Activated B cell treated with CpG ODN at 0.5 μM for 24 hours (primary cell): ENCODE results near the gene PTRHD1. TPM values are rescaled to one million over a fixed set of nuclear protein-coding genes. Genes with fewer than 3 reads are reported as not detected.
A peak's percentile ranks its signal among the peaks of the same experiment; 100 is the strongest.

Source experiments
- ATAC-seq: fragments of 200-7000 bp; cut with Tn5 transposase; one replicate; pipeline ENCODE4 v1.10.0; 2021; ENCODE audit warnings: low read depth, mild to moderate bottlenecking, moderate library complexity
- CTCF ChIA-PET: fragments of 350-600 bp; sonication (Branson Sonifier 250); formaldehyde crosslinking; loops from one replicate; lab custom pipeline; 2021; ENCODE audit warnings: antibody characterized with exemption; lab: Charles Lee
- POLR2A ChIA-PET: fragments of 350-600 bp; sonication (Branson Sonifier 250); formaldehyde crosslinking; loops from one replicate; lab custom pipeline; 2021; ENCODE audit warnings: antibody characterized with exemption; lab: Charles Lee
- DNase-seq: peaks from one replicate; pipeline ENCODE4 v3.0.0; 2022
- H3K27ac Mint-ChIP-seq: one replicate; pipeline ENCODE4 v1.8.0; 2020; ENCODE audit warnings: mixed read lengths
- H3K27me3 Mint-ChIP-seq: one replicate; pipeline ENCODE4 v1.8.0; 2021; ENCODE audit warnings: mixed read lengths
- H3K36me3 Mint-ChIP-seq: one replicate; pipeline ENCODE4 v1.8.0; 2021; ENCODE audit warnings: low read depth, mixed read lengths
- H3K4me1 Mint-ChIP-seq: one replicate; pipeline ENCODE4 v1.8.0; 2021; ENCODE audit warnings: mixed read lengths
- H3K4me3 Mint-ChIP-seq: one replicate; pipeline ENCODE4 v1.8.0; 2020; ENCODE audit warnings: mild to moderate bottlenecking, mixed read lengths
- H3K9me3 Mint-ChIP-seq: one replicate; pipeline ENCODE4 v1.8.0; 2020; ENCODE audit warnings: mixed read lengths
- intact Hi-C: fragments of 100-400 bp; cut with micrococcal nuclease; formaldehyde crosslinking; loops from one replicate; pipeline ENCODE4 v1.15.1; 2024
- total RNA-seq: library from RNA; stranded (reverse); gene quantifications from 2 replicates; pipeline ENCODE4 v1.2.3, GENCODE V29; 2022
- TF ChIP-seq, protein P1 (sequence below): fragments of 200-600 bp; IDR thresholded peaks from one replicate; pipeline ENCODE4 v1.8.0; 2022; ENCODE audit warnings: antibody characterized with exemption, mild to moderate bottlenecking

The PTRHD1 gene
- total RNA-seq, 1 donor from 2014 or later, result 41.1 TPM

DNA sequence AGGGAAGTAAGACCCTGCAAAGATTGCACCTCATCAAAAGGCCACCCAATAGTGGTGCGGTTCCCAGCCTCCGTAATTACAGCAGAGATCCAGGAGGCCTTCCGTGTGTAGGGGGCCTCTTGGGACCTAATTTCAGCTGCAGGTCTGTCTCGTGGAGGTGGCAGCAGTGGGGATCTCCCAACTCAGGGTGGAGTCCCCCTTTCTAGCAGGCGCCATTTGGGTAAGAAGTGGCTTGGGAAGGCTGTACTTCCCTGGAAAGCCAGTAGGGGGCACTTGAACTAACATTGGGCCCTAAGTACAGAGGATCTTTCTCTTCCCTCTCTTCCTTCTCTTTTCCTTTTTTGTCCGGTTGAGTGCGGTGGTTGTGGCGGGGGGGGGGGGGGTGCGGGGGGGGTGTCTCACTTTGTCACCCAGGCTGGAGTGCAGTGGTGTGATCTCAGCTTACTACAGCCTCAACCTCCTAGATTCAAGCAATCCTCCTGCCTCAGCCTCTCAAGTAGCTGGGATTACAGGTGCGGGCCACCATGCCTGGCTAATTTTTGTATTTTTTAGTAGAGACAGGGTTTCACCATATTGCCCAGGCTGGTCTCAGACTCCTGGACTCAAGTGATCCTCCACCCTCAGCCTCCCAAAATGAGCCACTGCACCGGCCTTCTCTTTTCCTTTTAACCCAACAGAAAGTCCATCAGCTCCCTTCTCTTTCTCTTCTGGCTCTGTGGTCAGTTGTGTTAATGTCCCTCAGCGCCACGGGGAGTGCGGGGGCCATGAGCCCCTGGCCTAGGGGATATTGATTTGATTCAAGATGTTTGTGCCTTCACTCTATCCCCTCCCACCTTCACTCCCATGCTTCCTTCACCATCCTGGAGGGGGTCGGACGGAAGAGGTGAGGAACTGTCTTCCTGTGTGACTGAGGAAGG is 32.0 kb upstream of the PTRHD1 start:
- Mint-ChIP-seq H3K36me3 (peaks cover 63% of the 10 kb centered on the region), H3K9me3 (no peaks in the 10 kb centered on the region), H3K4me1 (peaks cover 3% of the 10 kb centered on the region), H3K27ac (no peak overlapping the region), H3K4me3 (no peak overlapping the region), H3K27me3 (no peaks in the 10 kb centered on the region)
- intact Hi-C loops, result loop anchor here (5.0 kb wide), 2 partner anchors 108 to 333 kb away; partner anchors contain the start of gene NCOA1
- no peak for DNase-seq
- ChIA-PET CTCF (interaction anchor here (1.6 to 8.5 kb wide), 4 partner anchors 370 to 416 kb away, joined by 4 to 132 read pairs (median 33); no protein-coding TSS in a partner anchor), POLR2A (interaction anchor here (1.0 to 1.3 kb wide), 2 partner anchors 32 to 335 kb away, joined by 3 read pairs; partner anchors contain the start of genes CENPO, NCOA1 and PTRHD1)
- ATAC-seq, result peak; percentile 32
- TF ChIP-seq, protein P1, sequence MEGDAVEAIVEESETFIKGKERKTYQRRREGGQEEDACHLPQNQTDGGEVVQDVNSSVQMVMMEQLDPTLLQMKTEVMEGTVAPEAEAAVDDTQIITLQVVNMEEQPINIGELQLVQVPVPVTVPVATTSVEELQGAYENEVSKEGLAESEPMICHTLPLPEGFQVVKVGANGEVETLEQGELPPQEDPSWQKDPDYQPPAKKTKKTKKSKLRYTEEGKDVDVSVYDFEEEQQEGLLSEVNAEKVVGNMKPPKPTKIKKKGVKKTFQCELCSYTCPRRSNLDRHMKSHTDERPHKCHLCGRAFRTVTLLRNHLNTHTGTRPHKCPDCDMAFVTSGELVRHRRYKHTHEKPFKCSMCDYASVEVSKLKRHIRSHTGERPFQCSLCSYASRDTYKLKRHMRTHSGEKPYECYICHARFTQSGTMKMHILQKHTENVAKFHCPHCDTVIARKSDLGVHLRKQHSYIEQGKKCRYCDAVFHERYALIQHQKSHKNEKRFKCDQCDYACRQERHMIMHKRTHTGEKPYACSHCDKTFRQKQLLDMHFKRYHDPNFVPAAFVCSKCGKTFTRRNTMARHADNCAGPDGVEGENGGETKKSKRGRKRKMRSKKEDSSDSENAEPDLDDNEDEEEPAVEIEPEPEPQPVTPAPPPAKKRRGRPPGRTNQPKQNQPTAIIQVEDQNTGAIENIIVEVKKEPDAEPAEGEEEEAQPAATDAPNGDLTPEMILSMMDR, result no peak

DNA sequence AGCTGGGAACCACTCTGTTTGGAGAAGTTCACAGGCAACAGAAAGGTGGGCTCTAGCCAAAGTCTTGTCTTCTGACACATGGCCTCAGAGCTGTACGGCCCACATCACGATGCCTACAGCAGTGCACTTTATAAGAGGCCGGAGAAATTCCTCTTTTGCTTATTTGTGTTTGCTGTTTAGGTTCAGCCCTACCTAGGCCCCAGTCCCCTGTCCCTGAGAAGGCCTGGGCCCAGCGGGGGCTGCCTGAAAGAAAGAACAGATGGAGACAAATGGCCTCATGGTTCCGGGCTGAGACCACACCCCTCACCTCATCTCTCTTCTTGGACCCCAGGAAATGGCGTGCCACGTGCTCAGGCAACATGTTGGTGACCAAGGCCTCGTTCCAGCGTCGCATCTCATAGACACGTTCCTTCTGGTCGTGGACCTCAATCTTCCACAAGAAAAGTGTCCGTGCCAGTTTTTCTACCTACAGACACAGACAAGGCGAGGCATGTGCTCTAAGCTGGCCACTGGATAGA is 30.9 kb upstream of the PTRHD1 start:
- no peak overlapping the region for H3K4me3 Mint-ChIP-seq
- TF ChIP-seq, protein P1, result no peak
- intact Hi-C loops, result no loop called here
- H3K9me3 Mint-ChIP-seq, result no peaks in the 10 kb centered on the region
- no peaks in the 10 kb centered on the region for H3K27me3 Mint-ChIP-seq
- peaks cover 70% of the 10 kb centered on the region for H3K36me3 Mint-ChIP-seq
- ChIA-PET POLR2A (interaction anchor here (0.6 kb wide), 2 partner anchors 59 to 334 kb away, joined by 4 to 5 read pairs; no protein-coding TSS in a partner anchor), CTCF (interaction anchor here (1.6 to 8.5 kb wide), 3 partner anchors 371 to 415 kb away, joined by 4 to 132 read pairs (median 62); no protein-coding TSS in a partner anchor)
- DNase-seq (no peak), ATAC-seq (no peak)
- peaks cover 3% of the 10 kb centered on the region for H3K4me1 Mint-ChIP-seq
- no peak overlapping the region for H3K27ac Mint-ChIP-seq

GRCh38 chr2:24822049-24822706 is 29.0 kb upstream of the PTRHD1 start:
- POLR2A ChIA-PET, result no interaction called here
- no peak for DNase-seq
- H3K4me1 Mint-ChIP-seq, result peaks cover 3% of the 10 kb centered on the region
- no peaks in the 10 kb centered on the region for H3K9me3 Mint-ChIP-seq
- peaks cover 72% of the 10 kb centered on the region for H3K36me3 Mint-ChIP-seq
- ATAC-seq, result no peak
- no peak overlapping the region for H3K4me3 Mint-ChIP-seq
- no peak overlapping the region for H3K27ac Mint-ChIP-seq
- TF ChIP-seq, protein P1, result no peak
- no peaks in the 10 kb centered on the region for H3K27me3 Mint-ChIP-seq
- CTCF ChIA-PET, result no interaction called here
- intact Hi-C loops, result no loop called here

- CTCF ChIA-PET, result no interaction called here
These were observed 28.3 kb upstream of the PTRHD1 start for GRCh38 chr2:24821433-24821891.

More at GRCh38 chr2:24821433-24821891, 28.3 kb upstream of the PTRHD1 start:
- DNase-seq (no peak), ATAC-seq (no peak)
- TF ChIP-seq, protein P1, result no peak
- no peaks in the 10 kb centered on the region for H3K9me3 Mint-ChIP-seq
- no peak overlapping the region for H3K4me3 Mint-ChIP-seq
- peaks cover 3% of the 10 kb centered on the region for H3K4me1 Mint-ChIP-seq
- POLR2A ChIA-PET, result interaction anchor here (0.6 kb wide), 1 partner anchor 62 kb away, joined by 3 read pairs; no protein-coding TSS in a partner anchor
- H3K36me3 Mint-ChIP-seq, result peaks cover 77% of the 10 kb centered on the region
- H3K27me3 Mint-ChIP-seq, result no peaks in the 10 kb centered on the region
- H3K27ac Mint-ChIP-seq, result no peak overlapping the region
- intact Hi-C loops, result no loop called here
